GM06990 (cell line): ENCODE results near the gene DDX51.

Source experiments
- DNase-seq: peaks from one replicate; pipeline ENCODE4 v3.0.0-alpha.2; 2011; ENCODE audit not compliant: insufficient read length; ENCODE audit errors: extremely low read depth
- H3K27me3 ChIP-seq: replicated peaks from 2 replicates; pipeline ENCODE4 v1.6.0; 2011; ENCODE audit warnings: low read length; ENCODE audit not compliant: control insufficient read depth, insufficient read depth
- H3K36me3 ChIP-seq: 2 replicates; pipeline ENCODE4 v1.5.1; 2011; ENCODE audit warnings: low read length; ENCODE audit not compliant: control insufficient read depth, insufficient read depth
- H3K4me3 ChIP-seq: replicated peaks from 2 replicates; pipeline ENCODE4 v1.5.1; 2011; ENCODE audit warnings: low read depth, mild to moderate bottlenecking, control low read depth, low read length
- CTCF ChIP-seq: IDR thresholded peaks from 2 replicates; pipeline ENCODE4 v1.5.1; 2011; ENCODE audit warnings: low read length, control low read depth, mild to moderate bottlenecking, inconsistent platforms; ENCODE audit not compliant: insufficient read depth, poor library complexity, severe bottlenecking

The DDX51 gene

GRCh38 chr12:132157733-132158409, 13.8 kb upstream of the DDX51 start:
- Histone ChIP-seq H3K27me3 (no peaks in the 10 kb centered on the region), H3K4me3 (no peak overlapping the region), H3K36me3 (peaks cover 13% of the 10 kb centered on the region)
- no peak for DNase-seq
- TF ChIP-seq CTCF, result no peak

GRCh38 chr12:132156573-132157325, 12.6 kb upstream of the DDX51 start:
- no peak for DNase-seq
- no peaks in the 10 kb centered on the region for H3K27me3 ChIP-seq
- H3K4me3 ChIP-seq, result no peak overlapping the region
- no peak for TF ChIP-seq CTCF
- peaks cover 13% of the 10 kb centered on the region for H3K36me3 ChIP-seq

- no peak for DNase-seq
- peaks cover 13% of the 10 kb centered on the region for H3K36me3 ChIP-seq
- no peak for TF ChIP-seq CTCF
- no peak overlapping the region for H3K4me3 ChIP-seq
- no peaks in the 10 kb centered on the region for H3K27me3 ChIP-seq
Observed at GRCh38 chr12:132155771-132156572, 11.9 kb upstream of the DDX51 start.

- Histone ChIP-seq H3K4me3 (no peak overlapping the region), H3K27me3 (no peaks in the 10 kb centered on the region), H3K36me3 (peaks cover 13% of the 10 kb centered on the region)
- peak; percentile 41 for DNase-seq
- TF ChIP-seq CTCF, result no peak
Observed at GRCh38 chr12:132154941-132155770, 11.0 kb upstream of the DDX51 start.

- H3K36me3 ChIP-seq, result peaks cover 15% of the 10 kb centered on the region
- DNase-seq, result peak; percentile 40
- no peaks in the 10 kb centered on the region for H3K27me3 ChIP-seq
- no peak for TF ChIP-seq CTCF
- H3K4me3 ChIP-seq, result no peak overlapping the region
Observed at GRCh38 chr12:132154341-132154761, 10.2 kb upstream of the DDX51 start.
